Measurements from ENCODE around the gene GZF1. TPM values are rescaled to one million over a fixed set of nuclear protein-coding genes. Genes with fewer than 3 reads are reported as not detected.

GZF1 gene
- polyA plus RNA-seq, 1 of the 3 experiments (the other 2 are of a cell fraction): 20.6 TPM

GRCh38 chr20:23327617-23328333, 34.2 kb upstream of the GZF1 start:
- H3K36me3 ChIP-seq (replicated peaks in 1 of 2; ENCODE audit: control insufficient read depth in 1 of 2, insufficient read depth in 2 of 2, low read length in 1 of 2): no peaks in the 10 kb centered on the region
- H3K9me2 ChIP-seq: no peaks in the 10 kb centered on the region
- H3K79me2 ChIP-seq (ENCODE audit: insufficient read depth): no peaks in the 10 kb centered on the region
- POLR2A ChIA-PET: no interaction called here
- H3K27ac ChIP-seq (ENCODE audit: low read depth in 2 of 2, low read length in 1 of 2): no peak overlapping the region
- no peak overlapping the region for H3K4me3 ChIP-seq (ENCODE audit: low read depth in 2 of 2, low read length in 1 of 2)
- 24% methylated on average over 15 of the region's 15 CpGs for WGBS (ENCODE audit: low lambda C conversion rate)
- H3K4me2 ChIP-seq: no peak overlapping the region
- CTCF ChIA-PET: interaction anchor here (0.8 to 0.9 kb wide), 2 partner anchors 13 kb away, joined by 3 to 4 read pairs; no protein-coding TSS in a partner anchor
- no peak for TF ChIP-seq YY1 (IDR thresholded peaks at IDR 0.05; ENCODE audit: low read depth)
- TF ChIP-seq MEF2A (IDR thresholded peaks at IDR 0.05; ENCODE audit: borderline replicate concordance, low read depth): no peak
- no peak for TF ChIP-seq CTCF (IDR thresholded peaks at IDR 0.05)
- TF ChIP-seq, protein P1, sequence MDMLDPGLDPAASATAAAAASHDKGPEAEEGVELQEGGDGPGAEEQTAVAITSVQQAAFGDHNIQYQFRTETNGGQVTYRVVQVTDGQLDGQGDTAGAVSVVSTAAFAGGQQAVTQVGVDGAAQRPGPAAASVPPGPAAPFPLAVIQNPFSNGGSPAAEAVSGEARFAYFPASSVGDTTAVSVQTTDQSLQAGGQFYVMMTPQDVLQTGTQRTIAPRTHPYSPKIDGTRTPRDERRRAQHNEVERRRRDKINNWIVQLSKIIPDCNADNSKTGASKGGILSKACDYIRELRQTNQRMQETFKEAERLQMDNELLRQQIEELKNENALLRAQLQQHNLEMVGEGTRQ (IDR thresholded peaks at IDR 0.05; ENCODE audit: borderline replicate concordance, low read depth, low read length): no peak
- no peak for TF ChIP-seq SIN3A (IDR thresholded peaks at IDR 0.05; ENCODE audit: borderline replicate concordance, low read depth, low read length)
- TF ChIP-seq RXRA (IDR thresholded peaks at IDR 0.05; ENCODE audit: borderline replicate concordance, low read depth): no peak
- no peak for TF ChIP-seq MXI1 (IDR thresholded peaks at IDR 0.05; ENCODE audit: low read depth, low read length)
- no peak for TF ChIP-seq NRF1 (IDR thresholded peaks at IDR 0.05; ENCODE audit: low read depth, low read length)
- TF ChIP-seq TEAD4 (IDR thresholded peaks at IDR 0.05; ENCODE audit: borderline replicate concordance, insufficient read depth): no peak
- no peak for TF ChIP-seq RAD21 (IDR thresholded peaks at IDR 0.05; ENCODE audit: low read length)
- TF ChIP-seq, protein P2, sequence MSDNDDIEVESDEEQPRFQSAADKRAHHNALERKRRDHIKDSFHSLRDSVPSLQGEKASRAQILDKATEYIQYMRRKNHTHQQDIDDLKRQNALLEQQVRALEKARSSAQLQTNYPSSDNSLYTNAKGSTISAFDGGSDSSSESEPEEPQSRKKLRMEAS (IDR thresholded peaks at IDR 0.05; ENCODE audit: low read depth): no peak
- TF ChIP-seq, protein P3, sequence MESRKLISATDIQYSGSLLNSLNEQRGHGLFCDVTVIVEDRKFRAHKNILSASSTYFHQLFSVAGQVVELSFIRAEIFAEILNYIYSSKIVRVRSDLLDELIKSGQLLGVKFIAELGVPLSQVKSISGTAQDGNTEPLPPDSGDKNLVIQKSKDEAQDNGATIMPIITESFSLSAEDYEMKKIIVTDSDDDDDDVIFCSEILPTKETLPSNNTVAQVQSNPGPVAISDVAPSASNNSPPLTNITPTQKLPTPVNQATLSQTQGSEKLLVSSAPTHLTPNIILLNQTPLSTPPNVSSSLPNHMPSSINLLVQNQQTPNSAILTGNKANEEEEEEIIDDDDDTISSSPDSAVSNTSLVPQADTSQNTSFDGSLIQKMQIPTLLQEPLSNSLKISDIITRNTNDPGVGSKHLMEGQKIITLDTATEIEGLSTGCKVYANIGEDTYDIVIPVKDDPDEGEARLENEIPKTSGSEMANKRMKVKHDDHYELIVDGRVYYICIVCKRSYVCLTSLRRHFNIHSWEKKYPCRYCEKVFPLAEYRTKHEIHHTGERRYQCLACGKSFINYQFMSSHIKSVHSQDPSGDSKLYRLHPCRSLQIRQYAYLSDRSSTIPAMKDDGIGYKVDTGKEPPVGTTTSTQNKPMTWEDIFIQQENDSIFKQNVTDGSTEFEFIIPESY (IDR thresholded peaks at IDR 0.05; ENCODE audit: borderline replicate concordance, low read depth): no peak
- TF ChIP-seq TAF1 (IDR thresholded peaks at IDR 0.05; ENCODE audit: borderline replicate concordance, low read depth, low read length): no peak
- TF ChIP-seq TCF12 (IDR thresholded peaks at IDR 0.05): no peak
- no peak for TF ChIP-seq PBX3 (IDR thresholded peaks at IDR 0.05)
- TF ChIP-seq, protein P4, sequence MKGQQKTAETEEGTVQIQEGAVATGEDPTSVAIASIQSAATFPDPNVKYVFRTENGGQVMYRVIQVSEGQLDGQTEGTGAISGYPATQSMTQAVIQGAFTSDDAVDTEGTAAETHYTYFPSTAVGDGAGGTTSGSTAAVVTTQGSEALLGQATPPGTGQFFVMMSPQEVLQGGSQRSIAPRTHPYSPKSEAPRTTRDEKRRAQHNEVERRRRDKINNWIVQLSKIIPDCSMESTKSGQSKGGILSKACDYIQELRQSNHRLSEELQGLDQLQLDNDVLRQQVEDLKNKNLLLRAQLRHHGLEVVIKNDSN (IDR thresholded peaks at IDR 0.05; ENCODE audit: borderline replicate concordance, low read depth): no peak
- no peak for TF ChIP-seq FOXM1 (IDR thresholded peaks at IDR 0.05; ENCODE audit: low read depth)
- H3K4me1 ChIP-seq (ENCODE audit: control insufficient read depth in 1 of 2, insufficient read depth in 2 of 2, low read depth in 1 of 2, low read length in 1 of 2): no peaks in the 10 kb centered on the region
- no peak overlapping the region for H2AFZ ChIP-seq (ENCODE audit: low read depth)
- peaks cover 27% of the 10 kb centered on the region; the same call in 1 of the 2 replicates for H3K27me3 ChIP-seq (ENCODE audit: insufficient read depth)
- H3F3A ChIP-seq (replicated peaks; ENCODE audit: insufficient read depth): no peaks in the 10 kb centered on the region
- DNase-seq: no peak
- no peak overlapping the region for H3K9ac ChIP-seq
- H4K20me1 ChIP-seq (ENCODE audit: insufficient read depth): no peaks in the 10 kb centered on the region
- no peaks in the 10 kb centered on the region for H3K9me3 ChIP-seq

All from SK-N-SH (cell line).